Liver (tissue), 3 donors: ENCODE results near the gene ARPC3.

ENCODE experiments used
- EGR1 ChIP-seq, 2 donors: IDR thresholded peaks; 2 replicates each; pipeline ENCODE4 v1.6.1; 2016 to 2018; ENCODE audit warnings: antibody characterized with exemption in 2 of 2, low read depth in 2 of 2
- FOXA1 ChIP-seq: IDR thresholded peaks from 2 replicates; pipeline ENCODE4 v1.6.1; 2016; ENCODE audit warnings: antibody characterized with exemption
- GABPA ChIP-seq, 2 donors: IDR thresholded peaks in 1 of 2; conservative IDR thresholded peaks in 1 of 2; 2 replicates each; pipeline ENCODE4 v1.6.1; 2016; ENCODE audit warnings: antibody characterized with exemption in 2 of 2, mild to moderate bottlenecking in 1 of 2, moderate library complexity in 1 of 2
- JUND ChIP-seq, 2 donors: IDR thresholded peaks; 2 replicates each; pipeline ENCODE4 v1.6.1; 2016; ENCODE audit warnings: antibody characterized with exemption in 2 of 2
- SP1 ChIP-seq: IDR thresholded peaks from 2 replicates; pipeline ENCODE4 v1.6.1; 2018; ENCODE audit warnings: antibody characterized with exemption, mild to moderate bottlenecking
- TAF1 ChIP-seq: conservative IDR thresholded peaks from 2 replicates; pipeline ENCODE4 v1.6.1; 2016; ENCODE audit warnings: antibody characterized with exemption, mild to moderate bottlenecking
- YY1 ChIP-seq: IDR thresholded peaks from 2 replicates; pipeline ENCODE4 v1.6.1; 2016; ENCODE audit warnings: antibody characterized with exemption, mild to moderate bottlenecking
- TF ChIP-seq, protein P1 (sequence below): fragments of 150-350 bp; IDR thresholded peaks from 2 replicates; pipeline ENCODE4 v1.5.1; 2017; ENCODE audit warnings: improper control_type of control experiment, low read depth, low read length; ENCODE audit not compliant: missing input control
- TF ChIP-seq, protein P2 (sequence below): IDR thresholded peaks from 2 replicates; pipeline ENCODE4 v1.6.1; 2016; ENCODE audit warnings: antibody characterized with exemption
- TF ChIP-seq, protein P3 (sequence below): IDR thresholded peaks from 2 replicates; pipeline ENCODE4 v1.6.1; 2016; ENCODE audit warnings: antibody characterized with exemption
- TF ChIP-seq, protein P4 (sequence below): IDR thresholded peaks from 2 replicates; pipeline ENCODE4 v1.6.1; 2016; ENCODE audit warnings: antibody characterized with exemption, mild to moderate bottlenecking
- TF ChIP-seq, protein P5 (sequence below): IDR thresholded peaks from 2 replicates; pipeline ENCODE4 v1.6.1; 2016; ENCODE audit warnings: antibody characterized with exemption
- donor health status: healthy.
- donor health status: healthy.

DNA sequence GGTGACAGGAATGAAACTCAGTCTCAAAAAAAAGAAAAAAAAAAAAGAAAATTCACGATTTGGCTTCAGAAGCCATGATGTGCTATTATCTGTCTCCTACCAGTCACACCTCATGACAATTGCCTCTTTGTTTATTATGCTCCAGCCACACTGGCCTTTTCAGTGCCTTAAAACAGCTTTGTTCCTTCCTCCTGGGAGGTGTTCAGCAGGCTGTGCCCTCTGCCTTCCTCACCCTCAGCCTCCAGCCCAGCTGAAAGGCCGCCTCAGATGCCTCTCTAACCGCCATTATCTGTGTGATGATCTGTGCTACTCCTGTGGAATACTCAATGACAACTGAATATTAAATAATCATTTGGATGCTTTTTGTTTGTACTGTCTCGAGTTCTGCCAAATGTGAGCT is 8.6 kb upstream of the ARPC3 start:
- TF ChIP-seq, protein P1, sequence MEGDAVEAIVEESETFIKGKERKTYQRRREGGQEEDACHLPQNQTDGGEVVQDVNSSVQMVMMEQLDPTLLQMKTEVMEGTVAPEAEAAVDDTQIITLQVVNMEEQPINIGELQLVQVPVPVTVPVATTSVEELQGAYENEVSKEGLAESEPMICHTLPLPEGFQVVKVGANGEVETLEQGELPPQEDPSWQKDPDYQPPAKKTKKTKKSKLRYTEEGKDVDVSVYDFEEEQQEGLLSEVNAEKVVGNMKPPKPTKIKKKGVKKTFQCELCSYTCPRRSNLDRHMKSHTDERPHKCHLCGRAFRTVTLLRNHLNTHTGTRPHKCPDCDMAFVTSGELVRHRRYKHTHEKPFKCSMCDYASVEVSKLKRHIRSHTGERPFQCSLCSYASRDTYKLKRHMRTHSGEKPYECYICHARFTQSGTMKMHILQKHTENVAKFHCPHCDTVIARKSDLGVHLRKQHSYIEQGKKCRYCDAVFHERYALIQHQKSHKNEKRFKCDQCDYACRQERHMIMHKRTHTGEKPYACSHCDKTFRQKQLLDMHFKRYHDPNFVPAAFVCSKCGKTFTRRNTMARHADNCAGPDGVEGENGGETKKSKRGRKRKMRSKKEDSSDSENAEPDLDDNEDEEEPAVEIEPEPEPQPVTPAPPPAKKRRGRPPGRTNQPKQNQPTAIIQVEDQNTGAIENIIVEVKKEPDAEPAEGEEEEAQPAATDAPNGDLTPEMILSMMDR, result no peak
- TF ChIP-seq, protein P2, sequence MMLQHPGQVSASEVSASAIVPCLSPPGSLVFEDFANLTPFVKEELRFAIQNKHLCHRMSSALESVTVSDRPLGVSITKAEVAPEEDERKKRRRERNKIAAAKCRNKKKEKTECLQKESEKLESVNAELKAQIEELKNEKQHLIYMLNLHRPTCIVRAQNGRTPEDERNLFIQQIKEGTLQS, result no peak
- TF ChIP-seq JUND (IDR thresholded peaks at IDR 0.05) (no peak), YY1 (no peak), SP1 (no peak), FOXA1 (no peak), GABPA (IDR thresholded peaks at IDR 0.05 in 1 of 2, conservative IDR thresholded peaks at IDR 0.05 in 1 of 2) (no peak), EGR1 (IDR thresholded peaks at IDR 0.05; ENCODE audit: low read depth in 2 of 2) (no peak), TAF1 (no peak)
- TF ChIP-seq, protein P3, sequence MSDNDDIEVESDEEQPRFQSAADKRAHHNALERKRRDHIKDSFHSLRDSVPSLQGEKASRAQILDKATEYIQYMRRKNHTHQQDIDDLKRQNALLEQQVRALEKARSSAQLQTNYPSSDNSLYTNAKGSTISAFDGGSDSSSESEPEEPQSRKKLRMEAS, result no peak
- TF ChIP-seq, protein P4, sequence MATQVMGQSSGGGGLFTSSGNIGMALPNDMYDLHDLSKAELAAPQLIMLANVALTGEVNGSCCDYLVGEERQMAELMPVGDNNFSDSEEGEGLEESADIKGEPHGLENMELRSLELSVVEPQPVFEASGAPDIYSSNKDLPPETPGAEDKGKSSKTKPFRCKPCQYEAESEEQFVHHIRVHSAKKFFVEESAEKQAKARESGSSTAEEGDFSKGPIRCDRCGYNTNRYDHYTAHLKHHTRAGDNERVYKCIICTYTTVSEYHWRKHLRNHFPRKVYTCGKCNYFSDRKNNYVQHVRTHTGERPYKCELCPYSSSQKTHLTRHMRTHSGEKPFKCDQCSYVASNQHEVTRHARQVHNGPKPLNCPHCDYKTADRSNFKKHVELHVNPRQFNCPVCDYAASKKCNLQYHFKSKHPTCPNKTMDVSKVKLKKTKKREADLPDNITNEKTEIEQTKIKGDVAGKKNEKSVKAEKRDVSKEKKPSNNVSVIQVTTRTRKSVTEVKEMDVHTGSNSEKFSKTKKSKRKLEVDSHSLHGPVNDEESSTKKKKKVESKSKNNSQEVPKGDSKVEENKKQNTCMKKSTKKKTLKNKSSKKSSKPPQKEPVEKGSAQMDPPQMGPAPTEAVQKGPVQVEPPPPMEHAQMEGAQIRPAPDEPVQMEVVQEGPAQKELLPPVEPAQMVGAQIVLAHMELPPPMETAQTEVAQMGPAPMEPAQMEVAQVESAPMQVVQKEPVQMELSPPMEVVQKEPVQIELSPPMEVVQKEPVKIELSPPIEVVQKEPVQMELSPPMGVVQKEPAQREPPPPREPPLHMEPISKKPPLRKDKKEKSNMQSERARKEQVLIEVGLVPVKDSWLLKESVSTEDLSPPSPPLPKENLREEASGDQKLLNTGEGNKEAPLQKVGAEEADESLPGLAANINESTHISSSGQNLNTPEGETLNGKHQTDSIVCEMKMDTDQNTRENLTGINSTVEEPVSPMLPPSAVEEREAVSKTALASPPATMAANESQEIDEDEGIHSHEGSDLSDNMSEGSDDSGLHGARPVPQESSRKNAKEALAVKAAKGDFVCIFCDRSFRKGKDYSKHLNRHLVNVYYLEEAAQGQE, result no peak
- TF ChIP-seq, protein P5, sequence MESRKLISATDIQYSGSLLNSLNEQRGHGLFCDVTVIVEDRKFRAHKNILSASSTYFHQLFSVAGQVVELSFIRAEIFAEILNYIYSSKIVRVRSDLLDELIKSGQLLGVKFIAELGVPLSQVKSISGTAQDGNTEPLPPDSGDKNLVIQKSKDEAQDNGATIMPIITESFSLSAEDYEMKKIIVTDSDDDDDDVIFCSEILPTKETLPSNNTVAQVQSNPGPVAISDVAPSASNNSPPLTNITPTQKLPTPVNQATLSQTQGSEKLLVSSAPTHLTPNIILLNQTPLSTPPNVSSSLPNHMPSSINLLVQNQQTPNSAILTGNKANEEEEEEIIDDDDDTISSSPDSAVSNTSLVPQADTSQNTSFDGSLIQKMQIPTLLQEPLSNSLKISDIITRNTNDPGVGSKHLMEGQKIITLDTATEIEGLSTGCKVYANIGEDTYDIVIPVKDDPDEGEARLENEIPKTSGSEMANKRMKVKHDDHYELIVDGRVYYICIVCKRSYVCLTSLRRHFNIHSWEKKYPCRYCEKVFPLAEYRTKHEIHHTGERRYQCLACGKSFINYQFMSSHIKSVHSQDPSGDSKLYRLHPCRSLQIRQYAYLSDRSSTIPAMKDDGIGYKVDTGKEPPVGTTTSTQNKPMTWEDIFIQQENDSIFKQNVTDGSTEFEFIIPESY, result no peak
